PFSK-1 (cell line): Measurements from ENCODE around the gene NTM.

Source experiments
- FOXP2 ChIP-seq: optimal IDR thresholded peaks from 2 replicates; pipeline ENCODE3; 2011; ENCODE audit warnings: borderline replicate concordance, control low read depth, inconsistent platforms; ENCODE audit not compliant: insufficient read depth; ENCODE audit errors: extremely low read length, extremely low read depth
- POLR2AphosphoS5 ChIP-seq: IDR thresholded peaks from 2 replicates; pipeline ENCODE4 v1.6.1; 2012; ENCODE audit warnings: low read depth, mild to moderate bottlenecking, control low read depth, low read length, moderate library complexity
- SIN3A ChIP-seq: IDR thresholded peaks from 2 replicates; pipeline ENCODE4 v1.6.1; 2012; ENCODE audit warnings: mild to moderate bottlenecking, low read length, moderate library complexity, borderline replicate concordance; ENCODE audit not compliant: insufficient read depth
- TAF1 ChIP-seq: IDR thresholded peaks from 2 replicates; pipeline ENCODE4 v1.6.1; 2012; ENCODE audit warnings: low read length, control low read depth, borderline replicate concordance; ENCODE audit not compliant: insufficient read depth
- TF ChIP-seq, protein P1 (sequence below), 2 experiments: IDR thresholded peaks; 2 replicates each; pipeline versions ENCODE4 v1.6.1 to v1.8.0; 2011 to 2012; ENCODE audit warnings: low read depth in 2 of 2, low read length in 2 of 2, control low read depth in 1 of 2, inconsistent platforms in 1 of 2, mild to moderate bottlenecking in 1 of 2, moderate library complexity in 1 of 2; ENCODE audit not compliant: insufficient read depth in 1 of 2

DNA sequence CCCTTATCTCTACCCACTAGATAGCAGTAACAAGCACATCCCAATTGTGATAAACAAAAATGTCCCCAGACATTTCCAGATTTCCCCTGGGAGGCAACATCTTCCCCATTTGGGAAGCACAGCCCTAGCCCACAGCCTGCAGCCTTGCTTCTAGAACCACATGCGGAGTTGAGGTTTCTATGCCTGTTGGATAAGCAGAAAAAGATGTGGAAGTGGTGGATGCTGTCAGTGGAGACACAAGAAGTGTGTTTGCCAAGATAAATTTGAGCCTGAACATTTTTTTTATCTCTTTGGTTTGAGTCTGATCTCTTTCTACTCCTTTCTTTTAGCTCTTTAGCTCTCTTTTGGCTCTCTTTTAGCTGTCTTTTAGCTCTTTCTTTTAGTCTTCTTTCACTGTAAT is 884.5 kb downstream of the NTM start:
- no peak for TF ChIP-seq POLR2AphosphoS5
- TF ChIP-seq TAF1 = no peak
- no peak for TF ChIP-seq SIN3A
- TF ChIP-seq, protein P1, sequence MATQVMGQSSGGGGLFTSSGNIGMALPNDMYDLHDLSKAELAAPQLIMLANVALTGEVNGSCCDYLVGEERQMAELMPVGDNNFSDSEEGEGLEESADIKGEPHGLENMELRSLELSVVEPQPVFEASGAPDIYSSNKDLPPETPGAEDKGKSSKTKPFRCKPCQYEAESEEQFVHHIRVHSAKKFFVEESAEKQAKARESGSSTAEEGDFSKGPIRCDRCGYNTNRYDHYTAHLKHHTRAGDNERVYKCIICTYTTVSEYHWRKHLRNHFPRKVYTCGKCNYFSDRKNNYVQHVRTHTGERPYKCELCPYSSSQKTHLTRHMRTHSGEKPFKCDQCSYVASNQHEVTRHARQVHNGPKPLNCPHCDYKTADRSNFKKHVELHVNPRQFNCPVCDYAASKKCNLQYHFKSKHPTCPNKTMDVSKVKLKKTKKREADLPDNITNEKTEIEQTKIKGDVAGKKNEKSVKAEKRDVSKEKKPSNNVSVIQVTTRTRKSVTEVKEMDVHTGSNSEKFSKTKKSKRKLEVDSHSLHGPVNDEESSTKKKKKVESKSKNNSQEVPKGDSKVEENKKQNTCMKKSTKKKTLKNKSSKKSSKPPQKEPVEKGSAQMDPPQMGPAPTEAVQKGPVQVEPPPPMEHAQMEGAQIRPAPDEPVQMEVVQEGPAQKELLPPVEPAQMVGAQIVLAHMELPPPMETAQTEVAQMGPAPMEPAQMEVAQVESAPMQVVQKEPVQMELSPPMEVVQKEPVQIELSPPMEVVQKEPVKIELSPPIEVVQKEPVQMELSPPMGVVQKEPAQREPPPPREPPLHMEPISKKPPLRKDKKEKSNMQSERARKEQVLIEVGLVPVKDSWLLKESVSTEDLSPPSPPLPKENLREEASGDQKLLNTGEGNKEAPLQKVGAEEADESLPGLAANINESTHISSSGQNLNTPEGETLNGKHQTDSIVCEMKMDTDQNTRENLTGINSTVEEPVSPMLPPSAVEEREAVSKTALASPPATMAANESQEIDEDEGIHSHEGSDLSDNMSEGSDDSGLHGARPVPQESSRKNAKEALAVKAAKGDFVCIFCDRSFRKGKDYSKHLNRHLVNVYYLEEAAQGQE (IDR thresholded peaks at IDR 0.05; ENCODE audit: insufficient read depth in 1 of 2, low read depth in 2 of 2, low read length in 2 of 2) = no peak
- TF ChIP-seq FOXP2 = no peak
